Activated T-cell treated with anti-CD3 and anti-CD28 coated beads, Interleukin-2, amount 50 U/mL, for 24 hours (primary cell): ENCODE measurements around the gene PMVK.
A peak's percentile ranks its signal among the peaks of the same experiment; 100 is the strongest.

Experiments
- DNase-seq: peaks from one replicate; pipeline ENCODE4 v3.0.0-alpha.2; 2020
- H3K27ac Mint-ChIP-seq: 2 replicates; pipeline ENCODE4 v1.8.0; 2020; ENCODE audit warnings: mild to moderate bottlenecking, mixed read lengths
- H3K27me3 Mint-ChIP-seq: 2 replicates; pipeline ENCODE4 v1.8.0; 2020; ENCODE audit warnings: mixed read lengths
- H3K36me3 Mint-ChIP-seq: 2 replicates; pipeline ENCODE4 v1.8.0; 2020; ENCODE audit warnings: low read depth, mixed read lengths
- H3K4me1 Mint-ChIP-seq: 2 replicates; pipeline ENCODE4 v1.8.0; 2020; ENCODE audit warnings: low read depth, mixed read lengths
- H3K4me3 Mint-ChIP-seq: 2 replicates; pipeline ENCODE4 v1.8.0; 2020; ENCODE audit warnings: mild to moderate bottlenecking, moderate library complexity, mixed read lengths
- H3K9me3 Mint-ChIP-seq: 2 replicates; pipeline ENCODE4 v1.8.0; 2020; ENCODE audit warnings: mixed read lengths

The PMVK gene

DNA sequence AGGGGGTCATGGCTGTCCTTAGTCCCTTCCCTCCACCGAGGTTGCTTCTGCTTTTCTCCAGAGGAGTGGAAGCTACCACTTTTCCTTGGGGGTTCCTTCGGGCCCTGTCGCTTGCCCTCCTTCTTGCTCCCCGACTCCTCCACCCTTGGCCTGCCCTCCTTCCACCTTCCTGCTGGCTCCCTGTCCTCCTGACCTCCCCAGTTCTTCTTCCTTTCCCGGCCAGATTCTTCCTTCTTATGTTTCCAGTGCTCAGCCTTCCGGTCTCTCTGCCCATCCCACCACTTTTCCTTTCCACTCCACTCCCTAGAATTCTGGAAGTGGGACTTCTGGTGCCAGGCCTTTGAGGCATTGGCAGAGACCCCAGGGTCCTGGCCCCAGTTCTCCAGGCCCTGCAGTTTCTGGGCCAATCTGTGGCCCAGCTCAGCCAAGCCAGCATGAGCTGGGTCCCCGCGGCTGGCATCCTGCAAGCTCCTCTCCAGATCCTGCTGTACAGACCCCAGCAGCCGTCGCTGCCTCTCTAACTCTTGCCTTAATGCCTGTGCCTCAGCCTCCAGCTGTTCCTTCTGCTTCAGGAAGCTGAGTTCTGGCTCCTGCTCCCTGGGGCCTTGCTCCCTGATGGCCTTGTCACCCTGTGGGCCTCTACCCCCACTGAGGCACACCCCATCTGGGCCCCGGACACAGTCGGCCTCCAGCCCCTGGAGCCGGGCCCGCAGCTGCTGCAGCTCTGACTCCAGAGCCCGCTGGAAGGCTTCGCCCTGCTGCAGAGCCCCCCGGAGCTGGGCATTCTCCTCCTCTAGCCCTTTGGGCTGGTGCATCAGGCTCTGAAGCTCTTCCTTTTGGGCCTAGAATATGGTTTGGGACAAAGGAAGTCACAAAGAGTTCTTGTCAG lies 9.7 kb upstream of the PMVK start:
- H3K27me3 Mint-ChIP-seq = no peaks in the 10 kb centered on the region
- no peak for DNase-seq
- peak overlapping the region; percentile 71 for H3K27ac Mint-ChIP-seq
- peaks cover 45% of the 10 kb centered on the region for H3K4me1 Mint-ChIP-seq
- H3K4me3 Mint-ChIP-seq = no peak overlapping the region
- H3K9me3 Mint-ChIP-seq = no peaks in the 10 kb centered on the region
- peaks cover 36% of the 10 kb centered on the region for H3K36me3 Mint-ChIP-seq

DNA sequence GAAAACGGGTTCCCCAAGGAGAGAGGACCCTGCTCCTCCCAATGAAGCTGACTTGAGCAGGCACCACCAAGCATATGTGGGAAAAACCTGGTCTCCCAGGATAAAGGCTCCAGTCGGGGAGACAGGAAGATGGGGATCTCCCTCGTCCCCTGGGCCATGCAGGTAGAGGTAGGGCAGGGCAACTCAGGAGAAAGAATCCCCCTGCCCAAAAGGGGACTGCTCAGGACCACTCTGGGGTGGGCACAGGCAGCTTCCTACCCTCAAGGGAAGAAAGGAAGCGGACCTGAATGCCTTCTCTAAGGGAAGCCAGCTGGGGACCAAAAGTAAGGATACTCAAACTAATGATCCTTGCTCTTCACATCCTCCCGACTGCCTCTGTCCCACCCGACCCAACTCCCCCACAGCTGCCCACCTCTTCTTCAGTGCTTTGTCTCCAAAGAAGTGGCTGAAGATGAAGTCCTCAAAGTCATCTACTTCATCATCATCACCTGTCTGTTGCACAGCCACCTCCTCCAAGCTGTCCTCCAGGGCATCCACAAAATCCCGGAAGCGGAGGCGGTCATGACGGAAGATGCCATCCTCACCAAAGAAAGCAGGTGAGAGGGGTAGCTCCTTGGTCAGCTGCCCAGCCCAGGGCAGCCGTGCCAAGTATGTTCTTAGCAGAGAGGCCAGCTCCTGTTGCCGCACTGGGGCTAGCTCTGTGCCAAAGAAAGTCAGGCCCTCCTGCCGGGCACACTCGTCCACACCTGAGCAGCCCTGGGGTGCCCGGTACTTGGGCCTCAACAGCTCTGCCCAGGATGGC lies 8.8 kb upstream of the PMVK start:
- no peaks in the 10 kb centered on the region for H3K9me3 Mint-ChIP-seq
- H3K27ac Mint-ChIP-seq = peak overlapping the region; percentile 12
- peaks cover 45% of the 10 kb centered on the region for H3K4me1 Mint-ChIP-seq
- no peaks in the 10 kb centered on the region for H3K27me3 Mint-ChIP-seq
- H3K4me3 Mint-ChIP-seq = no peak overlapping the region
- H3K36me3 Mint-ChIP-seq = peaks cover 31% of the 10 kb centered on the region
- DNase-seq = no peak

DNA sequence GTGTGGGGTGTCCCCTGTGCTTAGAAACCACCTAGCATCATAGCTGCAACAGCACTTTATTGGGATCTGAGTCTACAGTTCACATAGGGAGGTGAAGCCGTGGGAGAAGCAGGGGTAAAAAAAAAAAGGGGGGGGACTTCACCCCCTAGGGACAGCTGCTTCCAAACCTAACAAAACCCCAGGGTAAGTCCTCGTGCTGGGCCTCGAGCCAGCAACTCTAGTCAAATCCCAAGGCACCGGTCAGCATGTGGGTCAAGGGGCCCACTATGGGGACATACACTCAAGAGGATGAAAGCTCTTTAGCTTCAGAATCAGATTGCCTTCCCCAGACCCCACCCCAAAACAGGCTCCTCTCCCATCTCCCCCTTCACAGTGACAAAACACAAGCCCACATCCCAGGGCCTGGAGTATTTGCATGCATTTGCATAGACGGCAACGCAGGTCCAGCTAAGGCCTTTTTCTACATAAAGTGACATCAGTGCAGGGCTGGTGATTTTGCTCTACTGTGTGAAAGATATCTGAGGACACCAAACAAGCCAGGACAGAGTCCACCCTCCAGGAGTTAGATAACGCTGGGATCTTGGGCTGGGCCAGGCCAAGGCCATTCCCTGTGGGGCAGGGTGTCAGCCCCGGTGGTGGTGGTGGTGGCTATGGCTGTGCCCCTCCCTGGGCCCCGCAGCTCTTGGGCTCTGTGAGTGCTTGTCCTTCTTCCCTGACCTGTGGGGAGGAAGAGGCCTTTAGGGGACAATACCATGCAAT lies 8.1 kb upstream of the PMVK start:
- H3K4me1 Mint-ChIP-seq = peaks cover 49% of the 10 kb centered on the region
- H3K27ac Mint-ChIP-seq = peak overlapping the region; percentile 91
- no peak overlapping the region for H3K4me3 Mint-ChIP-seq
- peaks cover 31% of the 10 kb centered on the region for H3K36me3 Mint-ChIP-seq
- H3K9me3 Mint-ChIP-seq = no peaks in the 10 kb centered on the region
- no peaks in the 10 kb centered on the region for H3K27me3 Mint-ChIP-seq
- no peak for DNase-seq

DNA sequence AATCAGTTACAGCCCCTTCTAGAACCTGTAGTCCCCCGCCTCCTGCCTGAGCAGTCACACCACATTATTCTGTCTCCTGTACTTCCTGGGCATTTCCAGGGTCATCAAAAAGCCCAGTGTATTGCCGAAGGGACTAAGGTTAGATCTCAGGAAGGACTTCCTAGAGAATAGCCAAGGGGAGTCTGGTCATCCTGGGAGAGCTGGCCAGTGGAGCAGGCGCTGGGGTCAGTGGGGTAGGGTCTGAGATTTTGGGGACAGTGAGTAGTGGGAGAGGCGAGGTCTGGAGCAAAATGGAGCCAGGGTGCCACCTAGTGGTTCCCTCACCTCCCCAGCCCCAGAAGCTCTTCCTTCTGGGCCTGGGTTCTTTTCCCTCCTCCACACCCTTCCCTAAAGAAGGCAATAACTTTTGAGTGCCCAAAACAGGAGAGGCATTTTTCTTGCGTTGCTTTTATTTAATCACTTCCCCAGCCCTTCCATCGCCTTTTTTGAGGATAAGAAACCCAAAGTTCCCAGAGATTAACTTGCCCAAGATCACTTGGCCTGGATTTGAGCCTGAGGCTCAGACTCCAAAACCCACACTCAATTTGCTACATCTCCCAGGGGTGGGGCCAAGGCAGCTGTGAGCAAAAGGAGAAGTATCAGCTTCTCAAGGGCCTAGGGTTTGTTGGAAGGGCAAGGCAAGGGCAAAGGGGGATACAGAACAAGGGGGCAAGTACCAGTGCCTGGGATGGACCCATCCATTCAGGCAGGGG lies 7.3 kb upstream of the PMVK start:
- DNase-seq = peak; percentile 68
- Mint-ChIP-seq H3K27ac (peak overlapping the region; percentile 91), H3K9me3 (no peaks in the 10 kb centered on the region), H3K4me1 (peaks cover 52% of the 10 kb centered on the region), H3K27me3 (no peaks in the 10 kb centered on the region), H3K36me3 (peaks cover 31% of the 10 kb centered on the region), H3K4me3 (peak overlapping the region; percentile 1)

DNA sequence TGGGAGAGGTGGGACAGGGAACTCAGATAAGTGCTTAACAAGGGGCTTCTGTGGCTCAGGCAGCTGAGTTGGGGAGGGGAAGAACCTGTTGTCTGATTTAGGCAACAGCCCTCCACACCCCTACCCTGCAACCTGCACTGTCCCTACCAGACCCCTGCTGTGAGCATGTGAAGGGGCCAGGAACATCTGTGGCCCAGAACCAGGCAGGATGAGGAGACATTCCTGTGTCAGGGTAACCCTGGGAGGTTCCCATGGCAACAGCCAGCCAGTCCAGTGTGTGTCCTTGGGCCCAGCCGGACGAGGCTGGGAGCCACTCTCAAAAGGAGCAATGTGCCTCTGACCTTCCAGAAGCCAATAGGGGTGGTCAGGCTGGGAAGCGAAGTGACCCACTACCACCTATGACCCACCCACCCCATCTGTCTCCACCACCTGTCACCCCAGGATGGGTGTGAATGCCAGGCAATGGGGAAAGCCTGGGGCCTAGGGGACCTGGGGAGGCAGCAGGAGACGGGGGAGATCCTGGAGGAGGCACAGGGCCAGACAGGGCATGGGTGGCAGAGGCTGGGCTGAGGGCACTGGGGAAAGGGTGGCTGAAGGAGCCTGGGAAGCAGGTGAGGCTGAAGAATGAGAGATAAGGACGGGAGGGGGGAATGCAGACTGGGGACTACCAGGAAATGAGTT lies 5.0 kb upstream of the PMVK start:
- H3K4me1 Mint-ChIP-seq = peaks cover 64% of the 10 kb centered on the region
- no peaks in the 10 kb centered on the region for H3K9me3 Mint-ChIP-seq
- no peaks in the 10 kb centered on the region for H3K27me3 Mint-ChIP-seq
- no peak for DNase-seq
- H3K27ac Mint-ChIP-seq = peak overlapping the region; percentile 91
- no peak overlapping the region for H3K4me3 Mint-ChIP-seq
- peaks cover 18% of the 10 kb centered on the region for H3K36me3 Mint-ChIP-seq

DNA sequence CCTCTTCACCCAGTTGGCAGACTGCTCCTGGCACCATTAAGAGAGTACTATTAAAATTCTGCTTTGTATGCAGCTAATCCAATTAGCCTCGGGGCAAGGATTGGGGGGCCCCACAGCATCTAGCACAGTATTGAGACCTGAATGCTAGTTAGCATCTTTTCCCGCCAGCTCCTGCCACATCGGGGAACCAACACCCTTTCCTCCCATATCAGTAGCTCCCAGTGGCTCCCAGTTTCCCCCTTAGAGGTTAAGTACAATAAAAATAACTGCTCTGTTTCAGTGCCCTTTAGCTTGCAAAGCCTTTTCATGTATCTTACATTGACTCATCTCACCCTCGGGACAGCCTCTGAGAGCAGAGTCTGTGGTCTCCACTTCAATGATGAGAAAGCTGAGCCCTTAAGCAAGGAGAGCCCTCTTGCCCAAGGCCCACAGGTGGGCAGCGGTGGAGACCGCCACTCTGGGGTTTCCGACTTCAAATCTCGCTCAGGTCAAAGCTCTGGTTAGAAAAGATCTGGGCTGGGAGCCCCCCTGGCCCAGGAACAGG lies 4.2 kb upstream of the PMVK start:
- peaks cover 14% of the 10 kb centered on the region for H3K36me3 Mint-ChIP-seq
- no peak for DNase-seq
- H3K4me1 Mint-ChIP-seq = peaks cover 68% of the 10 kb centered on the region
- no peaks in the 10 kb centered on the region for H3K27me3 Mint-ChIP-seq
- H3K9me3 Mint-ChIP-seq = no peaks in the 10 kb centered on the region
- H3K27ac Mint-ChIP-seq = peak overlapping the region; percentile 91
- no peak overlapping the region for H3K4me3 Mint-ChIP-seq

DNA sequence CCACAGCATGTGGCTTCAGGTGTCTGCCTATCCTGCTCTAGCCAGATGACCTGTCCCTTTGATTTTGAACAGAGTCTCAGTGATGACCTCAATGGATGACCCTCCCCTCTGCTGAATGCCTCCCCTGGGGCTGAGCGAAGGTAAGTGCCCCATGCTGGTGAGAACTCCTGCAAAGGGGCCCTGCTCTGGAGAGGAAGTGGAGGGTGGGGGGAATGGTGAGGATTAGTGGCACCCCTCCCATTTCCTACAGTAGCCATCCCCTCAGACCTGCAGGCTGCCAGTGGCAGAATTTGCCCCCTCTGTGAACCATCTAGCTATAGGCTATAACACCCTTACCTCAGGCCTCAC lies 3.7 kb upstream of the PMVK start:
- Mint-ChIP-seq H3K4me1 (peaks cover 74% of the 10 kb centered on the region), H3K27me3 (no peaks in the 10 kb centered on the region), H3K36me3 (peaks cover 11% of the 10 kb centered on the region), H3K9me3 (no peaks in the 10 kb centered on the region), H3K4me3 (no peak overlapping the region), H3K27ac (peak overlapping the region; percentile 91)
- DNase-seq = no peak

DNA sequence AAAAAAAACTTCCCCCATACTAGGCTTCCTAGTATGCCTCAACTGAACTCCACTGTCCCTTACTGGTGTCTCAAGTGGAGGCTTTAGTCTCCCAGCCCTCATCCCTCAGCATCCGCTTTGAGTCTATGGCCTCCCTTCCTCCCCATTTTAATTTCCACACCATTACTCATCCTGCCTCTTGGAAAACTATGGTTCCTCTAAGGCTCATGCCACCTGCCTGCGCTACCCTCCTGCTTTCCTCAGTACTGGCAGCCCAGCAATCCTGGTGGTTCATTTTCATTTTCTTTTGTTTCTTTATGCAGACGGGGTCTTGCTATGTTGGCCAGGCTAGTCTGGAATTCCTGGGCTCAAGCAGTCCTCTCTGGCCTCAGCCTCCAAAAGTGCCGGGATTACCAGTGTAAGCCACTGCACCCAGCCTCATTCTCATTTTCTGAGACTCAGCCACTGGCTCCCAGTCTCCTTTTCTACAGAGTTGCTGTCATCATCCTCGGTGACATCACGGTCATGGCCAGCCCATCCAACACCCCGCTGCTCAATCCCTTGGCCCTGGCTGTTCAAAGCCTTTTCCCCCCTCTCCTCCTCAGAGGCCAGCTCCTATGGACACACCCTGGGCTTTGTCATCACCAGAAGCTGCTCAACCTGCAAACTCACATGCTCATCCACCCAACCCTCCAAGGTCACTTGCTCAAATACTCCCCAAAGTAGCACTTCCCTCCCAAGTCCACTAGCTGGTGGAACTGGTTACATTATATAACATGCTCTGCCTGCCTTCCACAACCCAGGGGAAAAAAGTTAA lies 2.3 kb upstream of the PMVK start:
- peaks cover 11% of the 10 kb centered on the region for H3K36me3 Mint-ChIP-seq
- peaks cover 77% of the 10 kb centered on the region for H3K4me1 Mint-ChIP-seq
- H3K9me3 Mint-ChIP-seq = no peaks in the 10 kb centered on the region
- no peaks in the 10 kb centered on the region for H3K27me3 Mint-ChIP-seq
- DNase-seq = no peak
- peak overlapping the region; percentile 98 for H3K27ac Mint-ChIP-seq
- H3K4me3 Mint-ChIP-seq = peak overlapping the region; percentile 3

DNA sequence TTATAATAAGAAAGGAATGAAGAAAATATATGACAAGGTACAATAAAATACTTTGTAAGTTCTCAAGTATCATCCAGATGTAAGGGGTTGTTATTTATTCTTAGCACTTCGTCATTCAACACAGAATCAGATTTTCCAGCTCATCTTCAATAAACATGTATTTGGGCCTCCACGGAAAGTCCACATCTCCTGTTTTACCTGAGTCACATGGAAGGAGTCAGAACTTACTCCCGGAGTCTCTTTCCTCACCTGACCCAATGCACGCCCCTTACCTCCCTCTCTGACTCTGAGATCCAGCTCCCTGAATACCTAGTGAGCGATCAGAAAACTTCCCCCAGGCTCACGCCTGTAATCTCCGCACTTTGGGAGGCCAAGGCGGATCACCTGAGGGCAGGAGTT lies 1.5 kb upstream of the PMVK start:
- Mint-ChIP-seq H3K27ac (peak overlapping the region; percentile 98), H3K27me3 (no peaks in the 10 kb centered on the region), H3K36me3 (peaks cover 11% of the 10 kb centered on the region), H3K9me3 (no peaks in the 10 kb centered on the region), H3K4me3 (peak overlapping the region; percentile 92), H3K4me1 (peaks cover 71% of the 10 kb centered on the region)
- no peak for DNase-seq

DNA sequence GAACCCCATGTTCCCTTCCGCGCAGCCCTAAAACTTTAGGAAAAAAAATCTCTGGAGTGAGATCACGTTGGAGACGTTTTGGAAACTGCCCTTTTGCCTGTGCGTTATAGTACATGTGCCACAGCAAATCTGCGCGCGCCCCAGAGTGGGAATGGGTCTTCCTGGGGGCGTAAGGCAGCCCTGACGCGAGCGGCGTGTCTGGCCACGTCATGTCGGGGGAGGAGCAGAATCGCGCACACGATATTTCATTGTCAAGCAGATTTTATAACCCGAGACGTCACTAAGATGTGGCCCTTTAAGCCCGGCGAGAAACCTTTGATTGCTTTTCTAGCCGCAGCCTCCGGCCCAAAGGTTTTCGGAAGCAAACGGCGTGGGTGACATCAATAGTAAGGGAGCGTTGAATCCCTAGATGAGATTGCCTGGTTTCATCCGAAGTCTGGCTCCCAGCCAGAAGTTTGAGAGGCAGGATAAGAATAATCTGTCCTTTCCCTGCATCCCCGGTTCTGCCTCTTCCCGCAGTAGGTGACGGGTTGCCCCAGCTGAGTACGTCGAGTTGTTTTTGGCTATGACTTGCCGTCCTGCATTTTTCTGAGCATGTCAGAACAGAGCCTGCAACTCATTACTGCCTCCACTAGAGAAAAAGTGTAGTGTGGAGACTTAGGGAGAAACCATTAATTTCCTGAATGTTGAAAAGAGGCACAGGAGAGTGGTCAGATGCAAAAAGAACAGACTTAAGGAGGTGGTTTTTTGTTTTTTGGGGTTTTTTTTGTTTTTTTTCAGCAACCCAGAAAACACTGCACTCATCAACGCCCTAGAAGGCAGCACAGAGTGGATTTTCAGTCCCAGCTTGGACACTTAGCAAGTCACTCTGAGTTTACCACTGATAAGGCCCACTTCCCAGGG lies 817 bp upstream of the PMVK start:
- no peaks in the 10 kb centered on the region for H3K27me3 Mint-ChIP-seq
- peak overlapping the region; percentile 98 for H3K27ac Mint-ChIP-seq
- DNase-seq = peak; percentile 92
- peaks cover 14% of the 10 kb centered on the region for H3K36me3 Mint-ChIP-seq
- peak overlapping the region; percentile 92 for H3K4me3 Mint-ChIP-seq
- no peaks in the 10 kb centered on the region for H3K9me3 Mint-ChIP-seq
- H3K4me1 Mint-ChIP-seq = peaks cover 64% of the 10 kb centered on the region

DNA sequence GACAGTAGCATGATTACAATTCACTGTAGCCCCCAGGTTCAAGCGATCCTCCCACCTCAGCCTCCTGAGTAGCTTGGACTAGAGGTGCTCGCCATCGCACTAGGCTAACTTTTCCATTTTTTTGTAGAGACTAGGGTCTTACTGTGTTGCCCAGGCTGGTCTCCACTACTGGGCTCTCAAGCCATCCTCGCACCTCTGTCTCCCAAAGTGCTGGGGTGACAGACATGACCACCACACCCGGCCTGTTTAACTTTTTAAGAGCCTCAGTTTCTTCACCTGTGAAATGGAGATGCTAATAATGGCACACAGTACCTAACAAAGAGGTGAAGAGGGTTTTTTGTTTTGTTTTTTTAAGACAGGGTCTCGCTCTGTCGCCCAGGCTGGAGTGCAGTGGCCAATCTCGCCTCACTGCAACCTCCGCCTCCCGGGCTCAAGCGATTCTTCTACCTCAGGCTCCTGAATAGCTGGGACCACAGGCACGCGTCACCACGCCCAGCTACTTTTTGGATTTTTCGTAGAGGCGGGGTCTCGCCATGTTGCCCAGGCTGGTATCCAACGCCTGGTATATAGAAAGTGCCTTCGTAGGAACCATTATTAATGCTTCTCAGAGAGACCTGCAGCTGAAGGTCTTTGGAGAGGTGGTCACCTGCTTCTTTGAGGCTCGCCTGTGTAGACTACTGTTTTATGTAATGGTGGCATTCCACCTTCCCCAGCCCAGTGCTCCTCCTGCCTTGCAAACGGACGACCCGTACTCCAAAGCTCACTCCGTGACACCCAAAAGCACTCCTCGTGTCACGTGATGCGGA lies 567 bp downstream of the PMVK start:
- peak overlapping the region; percentile 92 for H3K4me3 Mint-ChIP-seq
- no peaks in the 10 kb centered on the region for H3K27me3 Mint-ChIP-seq
- H3K9me3 Mint-ChIP-seq = no peaks in the 10 kb centered on the region
- no peak for DNase-seq
- H3K4me1 Mint-ChIP-seq = peaks cover 50% of the 10 kb centered on the region
- H3K27ac Mint-ChIP-seq = peak overlapping the region; percentile 98
- H3K36me3 Mint-ChIP-seq = peaks cover 25% of the 10 kb centered on the region
